AG09319 (cell line): ENCODE results near the gene CHAT.

Experiments
- DNase-seq: peaks from one replicate; pipeline ENCODE4 v3.0.0-alpha.2; 2010; ENCODE audit warnings: low read depth; ENCODE audit errors: extremely low read depth
- CTCF ChIP-seq: IDR thresholded peaks from 2 replicates; pipeline ENCODE4 v1.5.1; 2011; ENCODE audit warnings: low read depth, mild to moderate bottlenecking, inconsistent platforms, low read length, moderate library complexity

Gene CHAT

GRCh38 chr10:49650724-49651034 is 36.8 kb downstream of the CHAT start:
- no peak for DNase-seq
- TF ChIP-seq CTCF = no peak

- no peak for TF ChIP-seq CTCF
- DNase-seq = no peak
Observed at GRCh38 chr10:49651039-49651835, 37.4 kb downstream of the CHAT start.

- no peak for TF ChIP-seq CTCF
- no peak for DNase-seq
Observed at GRCh38 chr10:49651917-49652316, 38.1 kb downstream of the CHAT start.

GRCh38 chr10:49652421-49653272 is 38.8 kb downstream of the CHAT start:
- TF ChIP-seq CTCF = no peak
- DNase-seq = no peak

GRCh38 chr10:49653273-49653929 is 39.6 kb downstream of the CHAT start:
- DNase-seq = no peak
- no peak for TF ChIP-seq CTCF

GRCh38 chr10:49654036-49654693 is 40.3 kb downstream of the CHAT start:
- no peak for DNase-seq
- TF ChIP-seq CTCF = no peak
